ENCODE results near the gene RASGRF1. TPM values are rescaled to one million over a fixed set of nuclear protein-coding genes. Genes with fewer than 3 reads are reported as not detected.

Gene RASGRF1
- total RNA-seq, 6 experiments from 2014 or later, result 0.09 to 0.31 (median 0.18) TPM

DNA sequence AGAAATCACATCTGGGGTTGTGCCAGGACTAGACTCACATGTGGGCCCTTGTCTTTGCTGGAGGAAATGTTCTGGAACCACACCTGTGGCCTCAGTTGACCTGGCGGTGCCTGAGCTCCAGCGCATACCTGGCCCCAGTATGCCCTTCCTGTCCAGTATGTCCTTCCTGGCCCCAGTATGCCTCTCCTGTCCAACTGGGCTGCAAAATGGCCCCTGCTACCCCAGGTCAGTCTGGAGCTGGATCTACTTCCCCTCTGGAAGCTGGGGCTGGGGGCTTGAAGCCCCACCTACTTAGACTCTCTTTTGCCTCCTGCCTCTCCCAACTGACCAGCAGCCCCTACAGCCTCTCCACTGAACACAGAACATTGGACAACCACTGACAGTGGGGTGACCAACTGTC is 15.3 kb downstream of the RASGRF1 start:
- Mint-ChIP-seq H3K27ac (no peak overlapping the region), H3K4me3 (no peak overlapping the region), H3K9me3 (no peaks in the 10 kb centered on the region), H3K4me1 (ENCODE audit: low read depth) (no peaks in the 10 kb centered on the region), H3K36me3 (ENCODE audit: low read depth) (no peaks in the 10 kb centered on the region), H3K27me3 (ENCODE audit: insufficient read depth) (peaks cover 12% of the 10 kb centered on the region)
- TF ChIP-seq, protein P1, sequence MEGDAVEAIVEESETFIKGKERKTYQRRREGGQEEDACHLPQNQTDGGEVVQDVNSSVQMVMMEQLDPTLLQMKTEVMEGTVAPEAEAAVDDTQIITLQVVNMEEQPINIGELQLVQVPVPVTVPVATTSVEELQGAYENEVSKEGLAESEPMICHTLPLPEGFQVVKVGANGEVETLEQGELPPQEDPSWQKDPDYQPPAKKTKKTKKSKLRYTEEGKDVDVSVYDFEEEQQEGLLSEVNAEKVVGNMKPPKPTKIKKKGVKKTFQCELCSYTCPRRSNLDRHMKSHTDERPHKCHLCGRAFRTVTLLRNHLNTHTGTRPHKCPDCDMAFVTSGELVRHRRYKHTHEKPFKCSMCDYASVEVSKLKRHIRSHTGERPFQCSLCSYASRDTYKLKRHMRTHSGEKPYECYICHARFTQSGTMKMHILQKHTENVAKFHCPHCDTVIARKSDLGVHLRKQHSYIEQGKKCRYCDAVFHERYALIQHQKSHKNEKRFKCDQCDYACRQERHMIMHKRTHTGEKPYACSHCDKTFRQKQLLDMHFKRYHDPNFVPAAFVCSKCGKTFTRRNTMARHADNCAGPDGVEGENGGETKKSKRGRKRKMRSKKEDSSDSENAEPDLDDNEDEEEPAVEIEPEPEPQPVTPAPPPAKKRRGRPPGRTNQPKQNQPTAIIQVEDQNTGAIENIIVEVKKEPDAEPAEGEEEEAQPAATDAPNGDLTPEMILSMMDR (IDR thresholded peaks at IDR 0.05), result no peak
- no peak for DNase-seq

GRCh38 chr15:79073336-79073735 is 17.2 kb downstream of the RASGRF1 start:
- TF ChIP-seq, protein P1 (IDR thresholded peaks at IDR 0.05), result no peak
- Mint-ChIP-seq H3K4me1 (ENCODE audit: low read depth) (no peaks in the 10 kb centered on the region), H3K27ac (no peak overlapping the region), H3K36me3 (ENCODE audit: low read depth) (no peaks in the 10 kb centered on the region), H3K9me3 (no peaks in the 10 kb centered on the region), H3K27me3 (ENCODE audit: insufficient read depth) (peaks cover 13% of the 10 kb centered on the region), H3K4me3 (no peak overlapping the region)
- DNase-seq, result no peak

- H3K4me3 Mint-ChIP-seq, result no peak overlapping the region
- no peak overlapping the region for H3K27ac Mint-ChIP-seq
- H3K4me1 Mint-ChIP-seq (ENCODE audit: low read depth), result no peaks in the 10 kb centered on the region
- DNase-seq, result no peak
- peaks cover 16% of the 10 kb centered on the region for H3K27me3 Mint-ChIP-seq (ENCODE audit: insufficient read depth)
- TF ChIP-seq, protein P1 (IDR thresholded peaks at IDR 0.05), result no peak
- H3K9me3 Mint-ChIP-seq, result no peaks in the 10 kb centered on the region
- H3K36me3 Mint-ChIP-seq (ENCODE audit: low read depth), result no peaks in the 10 kb centered on the region
These were observed 18.7 kb downstream of the RASGRF1 start for GRCh38 chr15:79071901-79072300.

- no peak overlapping the region for H3K4me3 Mint-ChIP-seq
- H3K4me1 Mint-ChIP-seq (ENCODE audit: low read depth), result no peaks in the 10 kb centered on the region
- no peak overlapping the region for H3K27ac Mint-ChIP-seq
- DNase-seq, result no peak
- H3K9me3 Mint-ChIP-seq, result no peaks in the 10 kb centered on the region
- H3K27me3 Mint-ChIP-seq (ENCODE audit: insufficient read depth), result peaks cover 11% of the 10 kb centered on the region
- no peaks in the 10 kb centered on the region for H3K36me3 Mint-ChIP-seq (ENCODE audit: low read depth)
- TF ChIP-seq, protein P1 (IDR thresholded peaks at IDR 0.05), result no peak
These were observed 21.8 kb downstream of the RASGRF1 start for GRCh38 chr15:79068790-79069189.

GRCh38 chr15:79067969-79068368 is 22.6 kb downstream of the RASGRF1 start:
- no peaks in the 10 kb centered on the region for H3K4me1 Mint-ChIP-seq (ENCODE audit: low read depth)

More at GRCh38 chr15:79067969-79068368, 22.6 kb downstream of the RASGRF1 start:
- H3K27ac Mint-ChIP-seq, result no peak overlapping the region
- H3K9me3 Mint-ChIP-seq, result no peaks in the 10 kb centered on the region
- no peak for DNase-seq
- H3K4me3 Mint-ChIP-seq, result no peak overlapping the region
- no peaks in the 10 kb centered on the region for H3K36me3 Mint-ChIP-seq (ENCODE audit: low read depth)
- TF ChIP-seq, protein P1 (IDR thresholded peaks at IDR 0.05), result no peak
- peaks cover 13% of the 10 kb centered on the region for H3K27me3 Mint-ChIP-seq (ENCODE audit: insufficient read depth)

All from HFFc6 (cell line).